PFSK-1 (cell line): ENCODE data around the gene CELA2A.

ENCODE experiments used
- FOXP2 ChIP-seq: optimal IDR thresholded peaks from 2 replicates; pipeline ENCODE3; 2011; ENCODE audit warnings: borderline replicate concordance, control low read depth, inconsistent platforms; ENCODE audit not compliant: insufficient read depth; ENCODE audit errors: extremely low read length, extremely low read depth
- POLR2AphosphoS5 ChIP-seq: IDR thresholded peaks from 2 replicates; pipeline ENCODE4 v1.6.1; 2012; ENCODE audit warnings: low read depth, mild to moderate bottlenecking, control low read depth, low read length, moderate library complexity
- SIN3A ChIP-seq: IDR thresholded peaks from 2 replicates; pipeline ENCODE4 v1.6.1; 2012; ENCODE audit warnings: mild to moderate bottlenecking, low read length, moderate library complexity, borderline replicate concordance; ENCODE audit not compliant: insufficient read depth
- TAF1 ChIP-seq: IDR thresholded peaks from 2 replicates; pipeline ENCODE4 v1.6.1; 2012; ENCODE audit warnings: low read length, control low read depth, borderline replicate concordance; ENCODE audit not compliant: insufficient read depth
- TF ChIP-seq, protein P1 (sequence below), 2 experiments: IDR thresholded peaks; 2 replicates each; pipeline versions ENCODE4 v1.6.1 to v1.8.0; 2011 to 2012; ENCODE audit warnings: low read depth in 2 of 2, low read length in 2 of 2, control low read depth in 1 of 2, inconsistent platforms in 1 of 2, mild to moderate bottlenecking in 1 of 2, moderate library complexity in 1 of 2; ENCODE audit not compliant: insufficient read depth in 1 of 2

CELA2A gene

DNA sequence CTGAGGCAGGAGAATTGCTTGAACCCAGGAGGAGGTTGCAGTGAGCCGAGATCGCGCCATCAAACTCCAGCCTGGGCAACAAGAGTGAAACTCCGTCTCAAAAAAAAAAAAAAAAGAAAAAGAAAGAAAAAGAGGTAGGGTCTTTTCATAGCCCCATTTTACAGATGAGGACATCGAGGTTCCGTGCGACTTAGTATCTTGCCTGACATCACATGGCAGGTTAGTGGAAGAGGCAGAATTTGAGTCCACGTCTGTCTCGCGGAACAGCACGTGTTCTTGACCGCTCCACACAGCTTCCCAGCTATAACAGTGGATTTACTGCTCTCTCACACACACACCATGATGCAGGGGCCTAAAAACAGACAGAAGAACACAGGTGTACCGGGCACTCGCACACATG is 17.2 kb upstream of the CELA2A start:
- TF ChIP-seq POLR2AphosphoS5 (no peak), TAF1 (no peak), FOXP2 (no peak), SIN3A (no peak)
- TF ChIP-seq, protein P1, sequence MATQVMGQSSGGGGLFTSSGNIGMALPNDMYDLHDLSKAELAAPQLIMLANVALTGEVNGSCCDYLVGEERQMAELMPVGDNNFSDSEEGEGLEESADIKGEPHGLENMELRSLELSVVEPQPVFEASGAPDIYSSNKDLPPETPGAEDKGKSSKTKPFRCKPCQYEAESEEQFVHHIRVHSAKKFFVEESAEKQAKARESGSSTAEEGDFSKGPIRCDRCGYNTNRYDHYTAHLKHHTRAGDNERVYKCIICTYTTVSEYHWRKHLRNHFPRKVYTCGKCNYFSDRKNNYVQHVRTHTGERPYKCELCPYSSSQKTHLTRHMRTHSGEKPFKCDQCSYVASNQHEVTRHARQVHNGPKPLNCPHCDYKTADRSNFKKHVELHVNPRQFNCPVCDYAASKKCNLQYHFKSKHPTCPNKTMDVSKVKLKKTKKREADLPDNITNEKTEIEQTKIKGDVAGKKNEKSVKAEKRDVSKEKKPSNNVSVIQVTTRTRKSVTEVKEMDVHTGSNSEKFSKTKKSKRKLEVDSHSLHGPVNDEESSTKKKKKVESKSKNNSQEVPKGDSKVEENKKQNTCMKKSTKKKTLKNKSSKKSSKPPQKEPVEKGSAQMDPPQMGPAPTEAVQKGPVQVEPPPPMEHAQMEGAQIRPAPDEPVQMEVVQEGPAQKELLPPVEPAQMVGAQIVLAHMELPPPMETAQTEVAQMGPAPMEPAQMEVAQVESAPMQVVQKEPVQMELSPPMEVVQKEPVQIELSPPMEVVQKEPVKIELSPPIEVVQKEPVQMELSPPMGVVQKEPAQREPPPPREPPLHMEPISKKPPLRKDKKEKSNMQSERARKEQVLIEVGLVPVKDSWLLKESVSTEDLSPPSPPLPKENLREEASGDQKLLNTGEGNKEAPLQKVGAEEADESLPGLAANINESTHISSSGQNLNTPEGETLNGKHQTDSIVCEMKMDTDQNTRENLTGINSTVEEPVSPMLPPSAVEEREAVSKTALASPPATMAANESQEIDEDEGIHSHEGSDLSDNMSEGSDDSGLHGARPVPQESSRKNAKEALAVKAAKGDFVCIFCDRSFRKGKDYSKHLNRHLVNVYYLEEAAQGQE (IDR thresholded peaks at IDR 0.05; ENCODE audit: insufficient read depth in 1 of 2, low read depth in 2 of 2, low read length in 2 of 2): no peak

DNA sequence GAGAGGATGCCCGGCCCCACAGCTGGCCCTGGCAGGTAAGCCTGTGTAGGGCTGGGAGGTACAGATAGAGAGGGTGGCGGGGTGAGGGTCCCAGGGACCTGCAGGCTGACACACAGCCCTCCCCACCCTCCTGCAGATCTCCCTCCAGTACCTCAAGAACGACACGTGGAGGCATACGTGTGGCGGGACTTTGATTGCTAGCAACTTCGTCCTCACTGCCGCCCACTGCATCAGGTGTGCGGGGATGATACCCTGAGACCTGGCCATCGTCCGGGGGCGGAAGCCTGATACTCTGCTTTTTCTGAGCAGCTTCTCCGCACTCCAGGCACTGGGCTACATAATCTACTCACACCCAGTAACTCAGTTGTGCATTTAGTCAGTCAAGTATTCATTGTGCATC is 16.2 kb upstream of the CELA2A start:
- TF ChIP-seq SIN3A (no peak), TAF1 (no peak), POLR2AphosphoS5 (no peak), FOXP2 (no peak)
- TF ChIP-seq, protein P1 (IDR thresholded peaks at IDR 0.05; ENCODE audit: insufficient read depth in 1 of 2, low read depth in 2 of 2, low read length in 2 of 2): no peak

DNA sequence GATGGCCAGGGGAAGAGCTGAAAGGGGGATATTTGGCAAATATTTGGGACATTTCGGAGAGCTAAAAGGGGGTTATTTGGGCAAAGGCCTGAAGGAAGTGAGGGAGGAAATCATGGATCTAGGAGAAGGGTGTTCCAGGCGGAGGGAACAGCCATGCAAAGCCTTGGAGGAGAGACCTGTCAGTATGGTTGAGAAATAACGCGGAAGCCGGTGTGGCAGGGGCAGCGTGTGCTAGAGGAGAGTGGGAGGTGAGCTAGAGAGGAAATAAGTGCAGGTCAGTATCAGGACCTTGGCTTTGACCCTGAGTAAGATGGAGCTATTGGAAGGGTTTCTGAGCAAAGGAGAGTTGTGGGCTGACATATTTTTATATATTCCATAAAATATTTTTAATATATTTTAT is 15.3 kb upstream of the CELA2A start:
- no peak for TF ChIP-seq TAF1
- no peak for TF ChIP-seq POLR2AphosphoS5
- TF ChIP-seq FOXP2: no peak
- no peak for TF ChIP-seq SIN3A
- TF ChIP-seq, protein P1 (IDR thresholded peaks at IDR 0.05; ENCODE audit: insufficient read depth in 1 of 2, low read depth in 2 of 2, low read length in 2 of 2): no peak

DNA sequence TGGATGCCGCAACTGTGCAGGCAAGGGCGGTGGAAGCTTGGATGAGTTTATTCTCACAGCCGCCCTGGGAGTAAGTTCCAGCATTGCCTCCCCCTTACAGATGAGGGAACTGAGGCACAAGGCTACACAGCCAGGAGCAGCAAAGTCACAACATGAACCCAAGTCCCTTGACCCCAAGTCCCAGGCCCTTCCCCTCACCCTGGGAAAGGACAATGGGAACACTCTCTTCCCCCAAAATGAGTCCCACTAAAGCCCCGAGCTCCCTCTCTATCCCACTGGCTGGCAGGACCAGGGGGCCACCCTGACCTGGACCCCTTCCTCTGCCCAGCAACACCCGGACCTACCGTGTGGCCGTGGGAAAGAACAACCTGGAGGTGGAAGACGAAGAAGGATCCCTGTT is 14.4 kb upstream of the CELA2A start:
- TF ChIP-seq TAF1 (no peak), FOXP2 (no peak), POLR2AphosphoS5 (no peak), SIN3A (no peak)
- TF ChIP-seq, protein P1 (IDR thresholded peaks at IDR 0.05; ENCODE audit: insufficient read depth in 1 of 2, low read depth in 2 of 2, low read length in 2 of 2): no peak

DNA sequence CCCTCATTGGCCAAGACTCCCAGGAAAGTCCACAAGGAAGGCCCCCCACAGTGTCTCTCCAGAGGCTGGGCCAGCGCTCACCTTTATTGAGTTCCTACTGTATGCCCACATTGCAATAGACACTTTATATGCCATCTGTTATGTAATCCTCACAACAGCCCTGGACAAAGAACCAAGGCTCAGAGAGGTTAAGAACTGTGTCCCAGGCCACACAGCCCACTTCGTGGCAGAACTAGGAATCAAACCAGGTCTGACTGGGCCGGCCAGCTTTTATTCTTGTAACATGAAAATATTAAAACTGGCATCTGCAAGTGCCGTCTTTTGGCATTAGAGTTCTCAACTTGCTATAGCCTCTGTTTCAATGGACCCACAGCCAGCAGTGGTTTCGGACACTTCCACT is 13.8 kb upstream of the CELA2A start:
- TF ChIP-seq POLR2AphosphoS5 (no peak), TAF1 (no peak), FOXP2 (no peak), SIN3A (no peak)
- TF ChIP-seq, protein P1 (IDR thresholded peaks at IDR 0.05; ENCODE audit: insufficient read depth in 1 of 2, low read depth in 2 of 2, low read length in 2 of 2): no peak
